ENCODE data around the gene CROCC. TPM values are rescaled to one million over a fixed set of nuclear protein-coding genes. Genes with fewer than 3 reads are reported as not detected.

CROCC gene
- total and polyA plus RNA-seq, 9 of the 15 experiments (the other 6 are each of a cell fraction or from before 2014, with no cell fraction given) = 0.17 to 15.4 (median 7.6) TPM

DNA sequence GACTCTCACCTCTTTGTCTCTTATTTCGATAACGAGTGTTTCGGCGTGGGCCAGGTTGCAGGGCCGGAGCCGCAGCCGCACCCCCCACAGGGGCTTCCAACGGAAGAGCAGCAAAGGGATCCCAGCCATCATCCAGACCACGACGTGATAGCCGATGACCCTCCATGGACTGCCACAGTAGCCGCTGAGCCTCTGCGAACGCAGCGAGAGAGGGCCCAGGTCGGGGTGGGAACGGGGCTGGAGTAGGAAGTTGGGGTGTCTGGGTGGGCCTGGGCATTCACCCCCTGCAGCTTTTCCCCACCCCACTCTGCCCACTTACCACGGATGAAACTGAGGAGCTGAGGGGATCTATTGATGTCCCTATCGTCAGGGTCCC is 83.6 kb downstream of the CROCC start:
- H3K27me3 ChIP-seq (ENCODE audit: control insufficient read depth in 2 of 2, insufficient read depth in 2 of 2, low read length in 2 of 2) = no peaks in the 10 kb centered on the region
- H3K9me3 ChIP-seq (replicated peaks; ENCODE audit: control insufficient read depth, insufficient read depth, low read depth, low read length) = no peaks in the 10 kb centered on the region
- FAIRE-seq (no peak), DNase-seq (ENCODE audit: extremely low read depth in 1 of 4, low spot score in 3 of 4) (no peak), ATAC-seq (no peak)
- H2AFZ ChIP-seq (ENCODE audit: low read depth, low read length) = no peak overlapping the region
- intact Hi-C loops (cut with micrococcal nuclease) = no loop called here
- no peak overlapping the region for H3K4me2 ChIP-seq (ENCODE audit: insufficient read depth, low read length)
- H3K9ac ChIP-seq (ENCODE audit: insufficient read depth in 1 of 2, low read depth in 2 of 2, low read length in 2 of 2) = no peak overlapping the region
- 87% methylated on average over 15 of the region's 19 CpGs for WGBS (ENCODE audit: insufficient coverage, low coverage, missing lambda C conversion rate)
- ChIA-PET POLR2A (interaction anchor here (0.8 to 1.2 kb wide), 2 partner anchors 8 to 10 kb away, joined by 3 to 4 read pairs; no protein-coding TSS in a partner anchor), CTCF (ENCODE audit: low intra/inter-chr PET ratio) (no interaction called here)
- no peaks in the 10 kb centered on the region; the same call in 2 of the 3 replicates for H3K79me2 ChIP-seq (ENCODE audit: control insufficient read depth, insufficient read depth, low read length)
- in situ Hi-C loops (cut with MboI) = no loop called here
- H3K36me3 ChIP-seq (ENCODE audit: control insufficient read depth, insufficient read depth, low read length) = peaks cover 33% of the 10 kb centered on the region; the same call in 2 of the 3 replicates
- BruUV-seq (replicated peaks) = no TSS peak
- no peaks in the 10 kb centered on the region for H4K20me1 ChIP-seq (replicated peaks; ENCODE audit: control insufficient read depth, insufficient read depth, low read length)
- H3K4me3 ChIP-seq = no peak overlapping the region
- no peak overlapping the region for H3K27ac ChIP-seq (ENCODE audit: extremely low read depth, low read depth, low read length)
- peaks cover 1 to 18% of the 10 kb centered on the region in 2 experiments; a peak in 3 of 5 replicates for H3K4me1 ChIP-seq (replicated peaks in 1 of 2; ENCODE audit: control insufficient read depth in 2 of 2, insufficient read depth in 2 of 2, low read length in 2 of 2)
- no peaks in the 10 kb centered on the region for H3K9me1 ChIP-seq (ENCODE audit: control insufficient read depth, insufficient read depth, low read length)
- TF ChIP-seq, protein P1, sequence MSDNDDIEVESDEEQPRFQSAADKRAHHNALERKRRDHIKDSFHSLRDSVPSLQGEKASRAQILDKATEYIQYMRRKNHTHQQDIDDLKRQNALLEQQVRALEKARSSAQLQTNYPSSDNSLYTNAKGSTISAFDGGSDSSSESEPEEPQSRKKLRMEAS (CRISPR knock-in tag; IDR thresholded peaks at IDR 0.05) = 0 out of 2 replicates have a peak, but pooled peaks have one; percentile 12
- no peak for TF ChIP-seq PBX2 (CRISPR knock-in tag; IDR thresholded peaks at IDR 0.05; ENCODE audit: low read depth)
- no peak for TF ChIP-seq PBX2 (tag; conservative IDR thresholded peaks at IDR 0.05; ENCODE audit: low read depth)
